Liver (tissue), 9 donors: ENCODE measurements around the gene PIRT. TPM values are rescaled to one million over a fixed set of nuclear protein-coding genes. Genes with fewer than 3 reads are reported as not detected.

Experiments used
- DNase-seq: peaks from one replicate; pipeline ENCODE4 v3.0.0-alpha.2; 2017; ENCODE audit warnings: low spot score
- H3K27ac ChIP-seq, 2 donors: one replicate each; pipeline ENCODE4 v1.7.0; 2013; ENCODE audit warnings: inconsistent platforms in 2 of 2, low read length in 2 of 2, control low read depth in 1 of 2, low read depth in 1 of 2, mild to moderate bottlenecking in 1 of 2
- H3K27me3 ChIP-seq, 4 donors: one replicate each; pipeline versions ENCODE4 v1.6.1 to v1.7.0; 2013; ENCODE audit warnings: low read length in 3 of 4, inconsistent platforms in 1 of 4, mild to moderate bottlenecking in 1 of 4, moderate library complexity in 1 of 4; ENCODE audit not compliant: control insufficient read depth in 4 of 4, insufficient read depth in 4 of 4
- H3K36me3 ChIP-seq, 4 donors: one replicate each; pipeline versions ENCODE4 v1.6.1 to v1.7.0; 2013; ENCODE audit warnings: low read length in 3 of 4, mild to moderate bottlenecking in 3 of 4, low read depth in 1 of 4, moderate library complexity in 1 of 4; ENCODE audit not compliant: control insufficient read depth in 4 of 4, insufficient read depth in 3 of 4
- H3K4me1 ChIP-seq, 4 donors: one replicate each; pipeline versions ENCODE4 v1.6.1 to v1.7.0; 2013; ENCODE audit warnings: low read length in 3 of 4, mild to moderate bottlenecking in 3 of 4, moderate library complexity in 1 of 4; ENCODE audit not compliant: control insufficient read depth in 4 of 4, insufficient read depth in 4 of 4
- H3K4me3 ChIP-seq, 3 donors: one replicate each; pipeline versions ENCODE4 v1.6.1 to v1.7.0; 2013; ENCODE audit warnings: low read length in 3 of 3, control low read depth in 1 of 3, low read depth in 1 of 3, mild to moderate bottlenecking in 1 of 3
- H3K9ac ChIP-seq, 2 donors: one replicate each; pipeline ENCODE4 v1.7.0; 2013; ENCODE audit warnings: low read length in 2 of 2, mild to moderate bottlenecking in 2 of 2, moderate library complexity in 2 of 2, control low read depth in 1 of 2, low read depth in 1 of 2
- H3K9me3 ChIP-seq, 4 donors: one replicate each; pipeline versions ENCODE4 v1.6.1 to v1.7.0; 2013; ENCODE audit warnings: low read length in 3 of 4; ENCODE audit not compliant: control insufficient read depth in 4 of 4
- ATF3 ChIP-seq: IDR thresholded peaks from 2 replicates; pipeline ENCODE4 v1.6.1; 2016; ENCODE audit warnings: antibody characterized with exemption
- CTCF ChIP-seq: fragments of 150-350 bp; IDR thresholded peaks from 2 replicates; pipeline ENCODE4 v1.5.1; 2017; ENCODE audit warnings: improper control_type of control experiment, low read depth, low read length; ENCODE audit not compliant: missing input control
- EGR1 ChIP-seq, 2 donors: IDR thresholded peaks; 2 replicates each; pipeline ENCODE4 v1.6.1; 2016 to 2018; ENCODE audit warnings: antibody characterized with exemption in 2 of 2, low read depth in 2 of 2
- FOXA1 ChIP-seq: IDR thresholded peaks from 2 replicates; pipeline ENCODE4 v1.6.1; 2016; ENCODE audit warnings: antibody characterized with exemption
- FOXA2 ChIP-seq: IDR thresholded peaks from 2 replicates; pipeline ENCODE4 v1.6.1; 2016; ENCODE audit warnings: antibody characterized with exemption
- GABPA ChIP-seq, 2 donors: IDR thresholded peaks in 1 of 2; conservative IDR thresholded peaks in 1 of 2; 2 replicates each; pipeline ENCODE4 v1.6.1; 2016; ENCODE audit warnings: antibody characterized with exemption in 2 of 2, mild to moderate bottlenecking in 1 of 2, moderate library complexity in 1 of 2
- HNF4A ChIP-seq, 2 donors: conservative IDR thresholded peaks; 2 replicates each; pipeline ENCODE4 v1.6.1; 2016; ENCODE audit warnings: antibody characterized with exemption in 2 of 2, mild to moderate bottlenecking in 2 of 2
- HNF4G ChIP-seq: IDR thresholded peaks from 2 replicates; pipeline ENCODE4 v1.6.1; 2016; ENCODE audit warnings: antibody characterized with exemption
- RXRA ChIP-seq, 2 donors: IDR thresholded peaks; 2 replicates each; pipeline ENCODE4 v1.6.1; 2017 to 2018; ENCODE audit warnings: antibody characterized with exemption in 2 of 2, mild to moderate bottlenecking in 1 of 2
- SP1 ChIP-seq: IDR thresholded peaks from 2 replicates; pipeline ENCODE4 v1.6.1; 2018; ENCODE audit warnings: antibody characterized with exemption, mild to moderate bottlenecking
- TAF1 ChIP-seq: conservative IDR thresholded peaks from 2 replicates; pipeline ENCODE4 v1.6.1; 2016; ENCODE audit warnings: antibody characterized with exemption, mild to moderate bottlenecking
- YY1 ChIP-seq: IDR thresholded peaks from 2 replicates; pipeline ENCODE4 v1.6.1; 2016; ENCODE audit warnings: antibody characterized with exemption, mild to moderate bottlenecking
- ZBTB33 ChIP-seq: IDR thresholded peaks from 2 replicates; pipeline ENCODE4 v1.6.1; 2016; ENCODE audit warnings: antibody characterized with exemption
- WGBS: extraction: QIAGEN DNeasy Blood & Tissue Kit; methylation state at CpG from one replicate; pipeline ENCODE4 v1.1.7; 2013; 5-methylcytosine and 5-hydroxymethylcytosine counted together
- polyA plus RNA-seq, 2 donors: library from polyadenylated mRNA; stranded (reverse) in 1 of 2; unstranded in 1 of 2; fragments of 200-250 nt in 1 of 2; fragments of >200 nt in 1 of 2; fragmentation: Nextera tagmentation in 1 of 2; extraction: Ambion mirVana in 1 of 2; gene quantifications; one replicate each; pipeline versions ENCODE4 v1.2.1 to v1.2.3, GENCODE V29; 2013 to 2015
- total RNA-seq, 2 donors: library from RNA; depleted of rRNA; stranded (reverse); fragments of >200 nt; gene quantifications; one replicate each; pipeline ENCODE4 v1.2.3, GENCODE V29; 2014
- donor health status: healthy.
- donor health status: healthy.
- donor health status: healthy.
- donor health status: healthy.
- donor health status: healthy.

Gene PIRT
- total and polyA plus RNA-seq, 4 donors = 0.18 TPM; not detected in 3

GRCh38 chr17:10807704-10808128 lies 30.2 kb downstream of the PIRT start:
- Histone ChIP-seq H3K9me3 (no peaks in the 10 kb centered on the region), H3K27me3 (no peaks in the 10 kb centered on the region), H3K9ac (no peak overlapping the region), H3K27ac (no peak overlapping the region), H3K4me1 (peaks cover 1 to 14% (median 6%) of the 10 kb centered on the region in 4 donors), H3K4me3 (no peak overlapping the region), H3K36me3 (peaks cover 0 to 2% (median 0%) of the 10 kb centered on the region in 4 donors)
- TF ChIP-seq ZBTB33 (no peak), ATF3 (no peak), GABPA (IDR thresholded peaks at IDR 0.05 in 1 of 2, conservative IDR thresholded peaks at IDR 0.05 in 1 of 2) (no peak), CTCF (no peak), HNF4G (no peak)
- DNase-seq = no peak
- WGBS = 85% methylated on average over 7 of the region's 7 CpGs

GRCh38 chr17:10806545-10807262 lies 31.2 kb downstream of the PIRT start:
- no peak for TF ChIP-seq FOXA1
- no peak for TF ChIP-seq RXRA (IDR thresholded peaks at IDR 0.05)
- TF ChIP-seq EGR1 (IDR thresholded peaks at IDR 0.05; ENCODE audit: low read depth in 2 of 2) = no peak
- no peak for TF ChIP-seq SP1
- no peak for TF ChIP-seq HNF4A (conservative IDR thresholded peaks at IDR 0.05)
- TF ChIP-seq YY1 = no peak
- no peak for TF ChIP-seq ZBTB33
- TF ChIP-seq CTCF = no peak
- no peak for TF ChIP-seq TAF1
- TF ChIP-seq HNF4G = no peak
- no peak for TF ChIP-seq FOXA2
- TF ChIP-seq ATF3 = no peak
- Histone ChIP-seq H3K9ac (no peak overlapping the region), H3K27ac (no peak overlapping the region), H3K4me1 (peaks cover 1 to 14% (median 4%) of the 10 kb centered on the region in 4 donors), H3K9me3 (no peaks in the 10 kb centered on the region), H3K27me3 (no peaks in the 10 kb centered on the region), H3K36me3 (peaks cover 0 to 2% (median 0%) of the 10 kb centered on the region in 4 donors), H3K4me3 (no peak overlapping the region)
- WGBS = 82% methylated on average over 9 of the region's 9 CpGs
- no peak for DNase-seq
